ENCODE measurements around the gene TK2.
A peak's percentile ranks its signal among the peaks of the same experiment; 100 is the strongest.
"Not testable (repeated sequence)": the region's sequence is repeated elsewhere in the genome, so short reads cannot be mapped to it uniquely, and the experiment has no call there.

The TK2 gene

DNA sequence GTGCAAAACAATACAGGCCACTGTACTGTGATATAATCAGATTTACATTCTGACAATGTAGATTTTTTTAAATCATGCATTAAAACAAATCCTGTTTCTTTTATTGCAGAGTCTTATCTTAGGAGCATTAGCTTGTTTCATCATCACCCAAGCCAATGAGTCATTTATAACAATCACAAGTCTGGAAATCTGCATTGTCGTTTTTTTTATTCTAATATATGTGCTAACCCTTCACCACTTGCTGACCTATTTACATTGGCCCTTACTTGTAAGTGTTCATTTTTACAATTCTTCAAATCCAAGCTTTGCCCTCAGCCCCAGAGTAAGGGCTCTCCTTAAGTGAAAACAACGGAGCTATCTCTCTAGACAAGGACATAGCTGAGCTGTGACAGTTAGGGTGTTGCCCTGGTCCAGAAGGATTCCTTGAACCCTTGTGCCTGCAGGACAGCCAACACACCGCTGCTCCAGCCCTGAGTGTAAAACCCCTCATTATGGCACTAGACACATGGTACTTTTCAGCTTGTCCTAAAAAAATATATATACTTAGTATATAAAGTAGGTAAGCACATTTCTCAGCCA, 20.0 kb upstream of the TK2 start:
- DNase-seq, result peak; percentile 57

DNA sequence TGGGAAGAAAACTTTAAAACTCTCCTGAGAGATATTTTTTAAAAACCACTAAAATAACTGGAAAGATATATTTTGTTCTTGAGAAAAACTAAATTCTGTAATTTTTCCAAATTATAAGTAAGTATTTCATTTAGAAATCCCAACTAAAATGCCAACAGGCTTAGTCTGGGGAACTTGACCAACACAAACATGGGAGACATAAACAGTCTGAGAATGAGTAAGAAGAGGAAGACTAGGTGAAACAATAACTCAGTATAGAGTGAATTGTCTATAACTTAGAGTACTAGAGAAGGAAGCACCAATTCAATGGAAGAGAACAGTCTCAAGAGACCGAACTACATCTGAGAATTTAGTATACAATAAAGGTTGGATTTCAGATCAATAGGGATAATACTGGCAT, 19.2 kb upstream of the TK2 start:
- DNase-seq, result peak; percentile 53

DNA sequence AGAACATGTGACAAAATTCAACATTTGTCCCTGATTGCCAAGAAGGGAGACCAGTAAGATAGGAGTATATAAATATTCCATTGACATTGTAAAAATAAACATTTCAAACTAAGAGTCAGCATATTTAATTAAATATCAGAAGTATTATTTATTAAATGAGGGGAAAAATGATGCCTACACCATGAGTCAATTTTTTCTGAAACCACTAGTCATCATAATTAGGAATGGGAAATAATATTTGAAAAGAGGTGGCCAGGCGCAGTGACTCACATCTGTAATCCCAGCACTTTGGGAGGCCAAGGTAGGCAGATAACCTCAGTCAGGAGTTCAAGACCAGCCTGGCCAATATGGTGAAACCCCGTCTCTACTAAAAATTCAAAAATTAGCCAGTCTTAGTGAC, 18.4 kb upstream of the TK2 start:
- DNase-seq, result peak; percentile 46

DNA sequence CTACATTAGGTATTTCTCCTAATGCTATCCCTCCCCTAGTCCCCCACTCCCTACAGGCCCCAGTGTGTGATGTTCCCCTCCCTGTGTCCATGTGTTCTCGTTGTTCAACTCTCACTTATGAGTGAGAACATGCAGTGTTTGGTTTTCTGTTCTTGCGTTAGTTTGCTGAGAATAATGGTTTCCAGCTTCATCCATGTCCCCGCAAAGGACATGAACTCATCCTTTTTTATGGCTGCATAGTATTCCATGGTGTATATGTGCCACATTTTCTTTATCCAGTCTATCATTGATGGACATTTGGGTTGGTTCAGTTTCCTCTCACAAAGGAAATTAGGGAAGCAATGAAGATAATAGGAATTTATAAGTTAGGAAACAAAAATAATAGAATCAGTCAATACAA, 17.3 kb upstream of the TK2 start:
- not testable (repeated sequence) for DNase-seq

DNA sequence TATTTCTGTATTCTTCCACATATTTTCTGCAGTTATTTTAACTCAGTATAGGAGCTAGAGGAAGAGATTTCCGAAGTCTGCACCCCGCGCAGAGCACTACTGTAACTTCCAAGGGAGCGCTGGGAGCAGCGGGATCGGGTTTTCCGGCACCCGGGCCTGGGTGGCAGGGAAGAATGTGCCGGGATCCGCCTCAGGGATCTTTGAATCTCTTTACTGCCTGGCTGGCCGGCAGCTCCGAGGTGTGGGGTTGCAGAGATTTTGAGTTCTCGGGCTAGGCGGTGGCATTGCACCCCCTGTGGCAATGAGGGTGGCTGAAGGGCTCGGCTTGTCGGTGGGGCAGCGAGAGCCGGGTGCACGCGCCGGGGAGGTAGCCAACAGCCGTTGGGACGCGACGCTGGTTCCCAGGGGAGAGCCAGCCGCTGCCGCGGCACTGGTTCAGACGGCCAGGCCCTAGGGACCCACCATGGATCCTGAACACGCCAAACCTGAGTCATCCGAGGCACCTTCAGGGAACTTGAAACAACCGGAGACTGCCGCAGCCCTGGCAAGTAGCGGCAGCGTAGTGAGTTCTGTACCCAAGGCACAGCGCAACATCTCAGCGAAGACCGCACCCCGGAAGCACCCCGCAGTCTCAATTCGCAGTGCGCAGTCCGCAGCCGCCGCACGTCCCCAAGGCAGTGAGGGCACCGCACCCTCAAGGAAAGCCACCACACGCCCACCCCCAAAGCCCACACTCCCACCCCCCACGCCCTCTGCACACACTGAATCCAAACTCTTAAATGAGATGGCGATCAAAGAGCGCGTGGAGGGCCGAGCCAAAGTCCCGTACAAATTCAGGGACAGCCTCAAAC, 16.4 kb upstream of the TK2 start, which contains the start of gene CMTM1:
Gene CMTM1, plus strand, starts transcription at position 389 of the 851 bp plus-strand sequence. Its CDS starts 75 bp downstream, at position 464.
- no peak for DNase-seq

DNA sequence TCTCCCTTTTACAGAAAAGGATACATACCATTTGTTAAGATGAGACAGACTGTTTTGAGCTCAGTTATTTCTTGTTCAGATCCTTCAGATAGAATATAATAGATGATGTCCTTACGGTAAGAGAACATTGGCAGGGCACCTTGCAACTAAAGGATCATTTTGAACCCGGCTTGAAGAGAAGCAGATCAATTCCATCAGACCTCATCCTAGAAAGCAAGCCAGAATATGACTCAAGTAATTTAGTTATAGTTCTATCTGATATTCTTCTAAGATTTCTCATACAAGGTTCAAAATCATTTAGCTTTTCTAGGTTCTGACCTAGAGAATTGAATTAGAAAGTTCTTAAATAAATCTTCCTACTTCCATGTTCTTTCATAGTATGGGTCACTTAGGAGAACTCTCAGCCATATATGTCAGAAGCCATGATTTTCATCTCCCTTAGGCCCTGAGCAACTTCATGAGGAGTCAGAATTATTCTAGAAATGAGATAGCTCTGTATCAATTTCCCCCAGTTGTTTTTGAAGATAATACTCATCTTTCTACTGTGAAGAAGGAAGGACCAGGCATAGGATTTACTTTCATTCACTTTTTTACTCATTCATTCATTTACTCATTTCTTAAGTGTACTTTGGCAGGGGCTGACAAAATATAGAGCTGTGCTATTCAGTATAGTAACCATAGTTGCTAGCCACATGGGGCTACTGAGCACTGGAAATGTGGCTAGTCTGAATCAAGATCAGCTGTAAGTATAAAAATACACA, 13.8 kb upstream of the TK2 start:
- DNase-seq, result no peak

DNA sequence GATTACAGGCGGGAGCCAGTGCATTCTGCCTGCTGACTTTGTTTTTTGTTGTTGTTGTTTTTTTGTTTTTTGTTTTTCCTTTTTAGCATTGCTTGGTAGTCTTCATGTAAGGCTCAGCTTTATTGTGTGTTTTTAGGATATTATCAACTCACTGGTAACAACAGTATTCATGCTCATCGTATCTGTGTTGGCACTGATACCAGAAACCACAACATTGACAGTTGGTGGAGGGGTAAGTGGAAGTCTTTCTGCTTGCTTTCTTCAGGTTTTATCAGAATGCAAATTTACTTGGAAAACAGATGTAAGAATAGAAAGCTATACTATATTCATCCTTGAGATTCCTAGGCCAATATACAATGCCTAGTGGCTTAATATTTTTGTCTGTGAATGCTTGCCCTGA, 13.1 kb upstream of the TK2 start:
- no peak for DNase-seq

DNA sequence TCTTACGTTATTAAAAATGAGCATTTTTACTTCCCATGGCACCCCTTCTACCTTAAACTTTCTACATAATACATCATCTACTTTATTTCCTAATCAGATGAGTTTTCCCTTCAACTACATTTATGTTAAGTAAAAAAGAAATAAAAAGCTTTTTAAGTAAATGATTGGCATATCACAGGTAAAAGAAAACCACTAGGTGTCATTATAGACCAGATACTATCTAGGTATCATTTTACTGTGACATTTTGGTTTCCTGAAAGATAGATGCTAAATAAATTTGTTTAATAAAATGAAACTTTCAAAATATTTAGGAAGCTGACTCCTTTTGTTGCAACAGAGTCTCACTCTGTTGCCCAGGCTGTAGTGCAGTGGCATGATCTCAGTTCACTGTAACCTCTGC, 12.5 kb upstream of the TK2 start:
- no peak for DNase-seq

DNA sequence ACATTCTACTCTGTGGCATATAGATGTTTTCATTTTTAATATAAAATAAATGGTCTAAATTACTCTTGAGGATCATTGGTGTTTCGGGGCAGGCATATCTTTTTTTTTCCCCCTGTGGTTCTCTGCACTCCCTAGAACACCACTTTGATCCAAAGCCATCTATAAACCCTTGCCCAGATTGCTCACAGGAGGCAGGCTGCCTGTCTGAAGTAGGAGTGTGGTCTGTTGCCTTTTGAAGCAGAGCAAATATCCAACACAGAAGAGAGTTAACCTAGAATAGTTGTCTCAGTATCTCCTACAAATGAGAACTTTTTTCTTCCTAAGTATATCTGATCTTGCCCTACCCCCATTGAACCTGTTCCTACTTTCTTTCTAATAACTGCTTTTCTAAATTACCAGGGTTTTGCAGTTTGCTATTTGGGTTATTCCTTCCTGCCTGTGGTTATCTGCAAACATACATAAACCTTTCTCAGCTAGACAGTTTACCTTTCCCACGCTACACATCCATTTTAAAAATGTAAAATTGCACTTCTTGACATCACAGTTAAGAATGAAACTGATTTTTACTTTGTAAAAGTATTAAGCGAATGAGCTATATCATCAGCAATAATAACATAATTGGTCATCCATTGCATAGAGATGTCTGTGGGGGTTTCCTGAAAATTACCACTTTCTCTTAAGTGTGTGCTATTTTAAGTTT, 11.6 kb upstream of the TK2 start:
- DNase-seq, result no peak

DNA sequence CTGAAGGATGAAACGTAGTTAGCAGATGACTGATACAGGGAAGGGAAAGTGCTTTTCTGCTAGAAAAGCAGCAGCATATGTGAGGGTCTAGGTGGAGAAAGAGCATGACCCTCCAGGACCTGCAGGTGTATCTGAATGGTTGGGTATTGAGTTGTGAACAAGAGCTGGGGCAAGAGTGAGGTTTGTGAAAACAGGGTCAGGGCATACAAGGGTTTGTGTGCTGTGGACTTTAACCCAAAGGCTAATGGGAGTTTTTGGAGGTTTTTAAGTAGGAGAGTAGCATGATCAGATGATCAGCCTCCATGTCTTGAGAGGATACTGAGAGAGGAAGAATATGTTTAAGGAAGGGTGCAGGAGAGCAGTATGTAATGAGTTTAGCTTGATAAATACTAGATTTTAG, 10.2 kb upstream of the TK2 start:
- DNase-seq, result no peak

DNA sequence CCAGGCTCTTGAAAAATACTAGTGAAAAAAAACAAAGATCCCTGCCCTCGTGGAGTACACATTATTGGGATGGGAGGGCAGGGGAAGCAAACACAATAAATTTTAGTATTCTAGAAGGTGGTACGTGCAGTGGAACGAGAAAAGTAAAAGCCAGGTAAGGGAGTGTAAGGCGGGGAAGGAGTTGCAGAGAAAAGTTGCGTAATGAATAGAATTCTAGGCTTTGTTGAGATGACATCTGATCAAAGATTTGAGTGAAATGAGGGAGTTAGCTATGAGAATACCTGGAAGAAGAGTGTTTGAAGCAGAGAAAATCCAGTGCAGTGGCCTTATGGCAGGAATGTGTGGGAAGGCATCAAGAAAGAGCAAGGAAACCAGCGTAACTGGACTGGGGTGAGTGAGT, 4.6 kb upstream of the TK2 start:
- no peak for DNase-seq

DNA sequence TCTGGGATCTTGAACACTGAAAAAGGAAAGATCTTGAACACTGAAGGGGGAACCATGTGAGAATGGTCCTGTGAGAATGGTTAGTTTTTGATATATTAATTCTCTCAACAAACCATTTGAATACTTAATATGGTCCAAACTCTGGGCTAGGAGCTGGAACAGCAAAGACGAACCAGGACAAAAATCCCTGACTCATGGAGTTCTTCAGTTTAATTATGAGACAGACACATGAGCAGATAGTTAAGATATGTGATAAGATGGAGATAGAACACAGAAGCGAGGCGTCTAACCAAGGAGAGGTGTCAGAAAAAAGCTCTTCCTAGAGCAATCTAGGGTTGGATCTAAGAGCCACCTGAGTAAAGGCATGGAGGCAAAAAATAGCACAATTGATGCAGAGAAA, 4.1 kb upstream of the TK2 start:
- no peak for DNase-seq

DNA sequence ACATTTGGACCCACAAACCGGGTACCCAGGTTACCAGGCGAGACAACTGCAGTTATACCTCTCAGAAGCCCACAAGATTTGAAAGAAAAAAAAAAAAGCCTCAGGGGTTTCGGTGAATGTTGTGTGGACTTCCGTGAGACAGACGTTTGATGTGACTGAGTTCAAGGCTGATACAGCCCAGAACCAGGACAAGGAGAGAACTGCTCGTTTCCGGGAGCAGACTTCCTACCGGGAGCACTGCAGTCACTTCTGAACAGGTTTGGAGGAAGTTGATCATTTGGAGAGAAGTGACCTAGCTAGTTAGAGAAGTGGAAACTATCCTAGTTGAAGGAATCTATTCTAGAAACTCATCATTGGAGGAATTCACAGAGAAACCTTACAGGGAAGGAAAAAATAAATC, 3.3 kb upstream of the TK2 start:
- peak; percentile 19 for DNase-seq

DNA sequence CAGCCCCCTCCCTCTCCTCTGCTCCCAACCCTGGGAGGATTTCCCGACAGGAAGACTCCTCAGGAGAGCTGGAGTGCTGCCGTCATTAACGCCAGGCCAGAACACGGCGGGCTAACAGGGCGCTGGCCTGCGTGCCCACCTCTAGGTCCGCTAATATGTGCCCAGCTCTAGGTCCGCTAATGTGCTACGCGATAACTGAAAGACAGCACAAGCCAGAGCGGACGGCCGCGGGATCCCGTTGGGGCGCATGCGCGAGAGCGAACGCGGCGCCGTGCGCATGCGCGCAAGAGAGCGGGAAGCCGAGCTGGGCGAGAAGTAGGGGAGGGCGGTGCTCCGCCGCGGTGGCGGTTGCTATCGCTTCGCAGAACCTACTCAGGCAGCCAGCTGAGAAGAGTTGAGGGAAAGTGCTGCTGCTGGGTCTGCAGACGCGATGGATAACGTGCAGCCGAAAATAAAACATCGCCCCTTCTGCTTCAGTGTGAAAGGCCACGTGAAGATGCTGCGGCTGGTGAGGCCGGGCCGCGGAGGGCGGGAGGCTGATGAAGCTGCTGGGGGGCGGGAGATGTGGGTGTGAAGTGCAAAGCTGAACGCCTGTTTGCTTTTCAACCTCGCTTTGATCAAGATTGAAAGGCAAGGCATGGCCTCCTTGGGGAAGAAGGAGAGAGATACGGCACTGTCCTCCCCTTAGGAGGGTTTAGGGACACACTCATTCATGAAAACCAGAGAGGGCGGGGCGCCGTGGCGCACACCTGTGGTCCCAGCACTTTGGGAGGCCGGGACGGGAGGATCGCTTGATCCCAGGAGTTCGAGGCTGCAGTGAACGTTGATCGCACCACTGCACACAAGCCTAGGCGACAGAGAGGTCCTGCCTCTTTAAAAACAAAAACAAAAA, 2.6 kb upstream of the TK2 start, which contains the start of gene CKLF:
Gene CKLF, plus strand, starts transcription at position 291 of the 892 bp plus-strand sequence. Its CDS starts 140 bp downstream, at position 431.
- DNase-seq, result peak; percentile 87

DNA sequence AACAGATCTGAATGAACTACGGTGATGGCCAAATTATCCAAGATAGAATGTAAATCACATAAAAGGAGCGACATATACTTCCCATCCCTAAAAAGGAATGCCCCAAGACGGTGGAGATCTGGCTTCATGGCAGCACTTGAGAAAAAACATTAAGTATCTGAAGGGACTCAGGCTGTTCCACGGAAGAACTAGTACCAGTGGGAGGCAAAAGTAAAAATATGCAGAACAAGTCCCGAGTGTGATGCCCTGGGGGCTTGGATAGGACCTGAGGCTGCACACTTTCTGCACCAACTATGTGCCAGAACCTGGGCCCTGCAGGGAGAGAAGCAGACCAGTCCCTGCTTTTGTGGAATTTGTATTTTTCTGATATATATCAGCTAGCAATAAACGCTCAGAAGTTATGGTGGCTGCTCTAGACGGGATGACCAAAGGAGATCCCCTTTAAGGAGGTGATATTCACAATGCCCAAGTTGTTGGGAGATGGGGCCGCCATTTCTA, 1.9 kb upstream of the TK2 start:
- DNase-seq, result peak; percentile 15

DNA sequence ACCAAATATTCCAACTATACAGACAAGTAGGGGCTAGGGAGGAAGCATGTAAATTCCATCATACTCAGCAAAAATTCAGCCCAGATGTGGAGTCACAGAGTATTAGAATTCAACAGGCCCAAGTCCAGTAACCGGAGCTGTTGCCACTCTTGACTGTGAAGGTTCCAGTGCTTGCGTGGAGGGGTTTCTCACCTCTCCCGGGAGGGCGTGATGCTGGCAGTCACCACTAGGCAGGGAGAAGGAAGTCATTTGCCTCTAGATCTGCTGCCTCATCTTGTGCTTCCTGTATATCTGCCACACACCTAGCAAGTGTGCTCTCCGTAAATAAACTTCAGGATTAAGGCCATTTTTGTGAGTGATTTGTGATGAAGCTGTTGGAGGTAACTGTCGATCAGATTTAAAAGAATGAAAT, 1.4 kb upstream of the TK2 start:
- DNase-seq, result peak; percentile 52

DNA sequence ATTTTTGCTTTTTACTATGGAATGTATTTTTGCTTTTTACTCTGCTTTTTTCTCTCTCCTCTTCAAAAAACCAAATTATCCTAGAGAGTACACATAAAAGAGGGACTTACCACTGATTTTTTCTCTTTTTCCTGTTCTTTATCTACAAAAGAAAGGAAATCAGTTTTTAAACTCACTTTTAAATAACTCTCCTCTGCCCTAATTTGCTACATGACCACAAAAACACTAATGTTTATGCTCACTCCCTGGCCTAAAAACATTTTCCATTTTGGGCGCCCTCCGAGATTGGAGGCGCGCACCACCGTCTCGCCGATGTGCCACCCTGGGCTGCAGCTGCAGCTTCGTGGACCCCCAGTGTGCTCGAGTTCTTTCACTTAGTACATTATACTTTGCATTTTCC, 1.1 kb downstream of the TK2 start:
- no peak for DNase-seq

DNA sequence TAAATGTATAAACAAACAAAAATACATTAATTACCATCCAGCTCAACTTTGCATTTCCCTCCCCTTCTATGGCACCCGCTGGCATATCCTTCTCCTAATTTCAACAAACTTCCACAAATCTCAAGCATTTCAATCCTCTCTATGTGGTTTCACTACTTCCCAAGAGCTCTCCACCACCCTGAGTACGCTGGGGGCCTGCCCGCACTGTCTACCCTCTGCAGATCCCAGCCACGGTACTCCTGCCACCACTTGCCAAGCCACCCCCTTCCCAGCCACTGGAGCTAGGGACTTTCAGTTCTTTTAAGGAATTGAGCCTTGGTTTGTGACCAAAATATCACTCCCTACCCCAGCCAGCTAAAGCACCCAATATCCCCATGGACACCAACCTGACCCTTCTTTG, 1.9 kb downstream of the TK2 start:
- no peak for DNase-seq

DNA sequence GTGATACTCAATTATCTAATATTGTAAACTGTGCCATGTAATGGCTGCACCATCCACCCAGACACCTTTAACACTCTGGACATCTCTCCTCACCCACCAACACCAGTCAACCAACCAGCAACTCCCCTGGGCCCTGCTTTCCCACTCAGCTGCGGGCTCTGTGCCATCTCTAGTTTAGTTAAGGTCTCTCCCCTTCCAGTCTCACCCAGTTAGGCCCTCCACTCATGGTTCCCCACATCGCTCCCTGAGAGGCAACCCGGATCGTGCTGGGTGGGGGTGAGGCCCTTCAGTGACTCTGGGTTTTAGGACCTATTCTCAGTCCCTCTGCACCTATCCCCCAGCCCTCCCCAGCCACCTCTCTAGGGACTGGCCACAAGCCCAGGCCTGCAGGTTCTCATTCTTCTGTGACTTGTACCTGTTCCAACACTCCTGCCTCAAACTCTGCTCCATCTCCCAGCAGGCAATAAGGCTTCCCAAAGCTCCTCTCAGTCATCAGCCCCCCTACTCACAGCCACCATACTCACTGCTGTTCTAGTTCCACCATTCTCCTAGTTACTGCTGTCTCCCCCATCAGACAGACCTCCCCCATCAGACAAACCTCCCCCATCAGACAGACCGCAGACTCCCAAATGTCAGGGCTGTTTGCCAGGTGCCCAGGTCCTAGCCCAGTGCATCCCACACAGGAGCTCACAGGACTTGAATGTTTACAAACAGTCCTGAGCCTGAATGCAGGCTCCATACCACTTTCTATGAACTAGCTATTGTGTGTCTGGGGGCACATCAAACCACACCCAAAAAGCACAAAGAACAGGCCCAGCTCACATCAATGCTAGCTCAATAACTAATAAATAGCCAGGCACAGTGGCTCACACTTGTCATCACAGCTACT, 2.6 kb downstream of the TK2 start:
- no peak for DNase-seq

DNA sequence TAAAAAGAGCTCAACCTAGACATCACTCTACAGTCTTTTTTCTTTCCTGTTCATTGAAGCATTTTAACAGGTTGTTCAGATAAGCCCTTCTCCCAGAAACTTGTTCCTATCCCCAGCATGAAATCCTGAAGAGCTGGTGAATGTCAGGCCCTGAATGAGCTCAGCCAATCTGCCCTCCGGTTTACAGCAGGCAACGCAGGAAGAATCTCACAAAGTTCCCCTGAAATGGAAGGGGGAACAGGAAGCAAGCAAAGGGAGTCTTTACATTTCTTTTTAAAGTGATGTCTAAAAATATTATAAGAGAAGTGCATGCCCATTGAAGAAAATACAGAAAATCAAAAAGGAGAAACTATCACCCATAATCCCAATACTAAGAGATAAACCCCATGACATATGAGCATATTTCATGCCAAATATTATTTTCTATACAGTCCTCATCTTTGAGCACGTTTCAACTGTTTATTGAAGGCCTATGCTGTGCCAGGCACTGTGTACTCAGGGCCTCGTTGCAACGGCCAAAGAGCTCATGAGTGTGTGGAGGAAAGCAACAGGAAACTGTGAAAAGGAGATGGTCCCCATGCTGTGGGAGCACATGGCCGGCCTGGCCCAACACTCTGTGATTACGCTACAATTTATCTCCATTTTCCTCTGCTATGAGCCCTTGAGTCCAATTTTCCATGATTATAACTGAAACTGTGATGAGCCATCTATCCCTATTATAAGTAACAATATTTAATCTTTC, 5.7 kb downstream of the TK2 start:
- no peak for DNase-seq
